HG03108 (cell line): ENCODE measurements around the gene MAG.
"Not testable (repeated sequence)": the region's sequence is repeated elsewhere in the genome, so short reads cannot be mapped to it uniquely, and the experiment has no call there.

ENCODE experiments used
- ATAC-seq: cut with Tn5 transposase; IDR thresholded peaks from one replicate; pipeline ENCODE4 v1.9.1; 2021; ENCODE audit warnings: moderate library complexity; ENCODE audit not compliant: unreplicated experiment

MAG gene

DNA sequence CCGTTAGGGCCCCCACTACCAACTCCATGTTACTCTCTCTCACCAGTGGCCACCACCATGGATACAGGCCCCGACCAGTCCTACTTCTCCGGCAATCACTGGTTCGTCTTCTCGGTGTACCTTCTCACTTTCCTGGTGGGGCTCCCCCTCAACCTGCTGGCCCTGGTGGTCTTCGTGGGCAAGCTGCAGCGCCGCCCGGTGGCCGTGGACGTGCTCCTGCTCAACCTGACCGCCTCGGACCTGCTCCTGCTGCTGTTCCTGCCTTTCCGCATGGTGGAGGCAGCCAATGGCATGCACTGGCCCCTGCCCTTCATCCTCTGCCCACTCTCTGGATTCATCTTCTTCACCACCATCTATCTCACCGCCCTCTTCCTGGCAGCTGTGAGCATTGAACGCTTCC is 66.9 kb downstream of the MAG start:
- ATAC-seq = not testable (repeated sequence)

DNA sequence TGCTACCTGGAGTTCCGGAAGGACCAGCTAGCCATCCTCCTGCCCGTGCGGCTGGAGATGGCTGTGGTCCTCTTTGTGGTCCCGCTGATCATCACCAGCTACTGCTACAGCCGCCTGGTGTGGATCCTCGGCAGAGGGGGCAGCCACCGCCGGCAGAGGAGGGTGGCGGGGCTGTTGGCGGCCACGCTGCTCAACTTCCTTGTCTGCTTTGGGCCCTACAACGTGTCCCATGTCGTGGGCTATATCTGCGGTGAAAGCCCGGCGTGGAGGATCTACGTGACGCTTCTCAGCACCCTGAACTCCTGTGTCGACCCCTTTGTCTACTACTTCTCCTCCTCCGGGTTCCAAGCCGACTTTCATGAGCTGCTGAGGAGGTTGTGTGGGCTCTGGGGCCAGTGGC is 67.4 kb downstream of the MAG start:
- not testable (repeated sequence) for ATAC-seq

DNA sequence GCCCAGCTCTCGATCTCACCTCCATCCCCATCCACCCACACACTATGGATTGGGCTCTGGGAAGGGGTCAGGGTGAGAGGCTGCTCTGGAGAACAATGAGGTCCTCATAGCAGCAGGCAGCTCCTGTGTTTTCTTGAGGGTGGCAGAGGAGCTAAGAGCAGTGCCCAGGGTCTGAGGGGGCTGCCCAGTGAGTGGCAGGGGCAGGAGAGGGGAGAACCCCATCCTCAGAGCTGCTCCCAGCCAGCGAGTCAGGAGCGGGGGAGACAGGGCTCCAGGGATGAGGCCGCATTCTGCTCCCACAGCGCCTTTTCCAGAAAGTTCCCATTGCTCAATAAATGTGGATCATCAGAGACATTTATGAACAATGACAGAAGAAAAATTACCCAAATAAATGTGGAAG is 68.1 kb downstream of the MAG start:
- not testable (repeated sequence) for ATAC-seq

DNA sequence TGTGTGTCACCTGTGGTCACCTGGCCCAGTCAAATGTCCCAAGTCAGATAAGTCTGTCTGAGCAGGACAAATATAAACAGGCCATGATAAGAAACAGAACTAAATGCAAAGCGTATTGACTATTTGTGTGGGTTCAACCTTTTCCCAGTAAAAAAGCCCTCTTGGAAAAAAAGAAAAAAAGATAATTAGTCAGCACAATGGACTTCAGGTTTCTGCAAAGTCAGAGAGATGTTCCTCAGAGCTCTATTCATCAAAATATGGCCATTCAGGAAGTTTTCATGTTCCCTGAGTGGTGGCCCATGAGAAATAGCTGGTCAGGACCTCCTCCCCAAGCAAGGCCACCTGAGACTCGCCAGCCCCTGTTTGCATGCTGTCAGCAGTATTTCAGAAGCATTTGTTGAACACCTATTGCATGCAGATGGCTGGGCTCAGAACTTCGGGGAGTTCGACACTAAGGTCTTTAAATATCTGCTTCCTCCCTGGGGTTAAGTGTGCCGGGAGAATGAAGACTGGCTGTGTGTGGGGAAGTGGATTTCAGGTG is 69.0 kb downstream of the MAG start:
- ATAC-seq = no peak

DNA sequence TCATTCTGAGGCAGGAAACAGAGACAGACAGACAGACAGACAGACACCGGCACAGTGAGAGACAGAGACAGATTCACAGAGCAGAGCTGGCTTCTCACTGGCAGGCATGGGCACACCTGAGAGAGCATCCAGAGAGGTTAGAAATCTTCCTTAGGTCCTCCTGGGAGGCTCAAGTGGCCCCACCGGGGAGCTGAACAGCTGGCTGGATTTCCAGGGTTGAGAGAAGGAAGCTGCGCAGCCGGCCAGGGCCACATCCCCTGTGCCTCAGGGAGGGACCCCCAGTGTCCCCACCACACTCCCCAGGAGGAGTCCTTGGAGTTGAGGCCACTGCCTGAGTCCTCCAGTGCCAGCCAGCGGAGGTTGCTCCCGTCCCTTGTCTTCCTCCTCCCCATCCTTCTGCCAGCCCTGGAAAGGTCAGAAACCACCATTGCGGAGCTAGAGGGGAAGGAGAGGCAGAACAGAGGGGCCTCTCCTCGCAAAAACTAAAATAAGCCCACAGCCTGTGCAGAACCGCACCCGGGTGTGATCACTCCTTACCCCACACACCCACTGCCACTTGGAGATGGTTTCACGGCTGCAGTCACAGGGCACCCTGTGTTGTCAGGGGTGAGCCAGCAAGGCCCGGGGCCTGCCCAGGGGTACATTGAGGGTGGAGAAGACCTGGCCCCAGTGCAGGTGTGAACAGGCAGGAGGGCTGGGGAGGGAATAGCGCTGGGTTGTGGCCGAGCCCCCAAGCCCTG is 70.5 kb downstream of the MAG start:
- no peak for ATAC-seq

DNA sequence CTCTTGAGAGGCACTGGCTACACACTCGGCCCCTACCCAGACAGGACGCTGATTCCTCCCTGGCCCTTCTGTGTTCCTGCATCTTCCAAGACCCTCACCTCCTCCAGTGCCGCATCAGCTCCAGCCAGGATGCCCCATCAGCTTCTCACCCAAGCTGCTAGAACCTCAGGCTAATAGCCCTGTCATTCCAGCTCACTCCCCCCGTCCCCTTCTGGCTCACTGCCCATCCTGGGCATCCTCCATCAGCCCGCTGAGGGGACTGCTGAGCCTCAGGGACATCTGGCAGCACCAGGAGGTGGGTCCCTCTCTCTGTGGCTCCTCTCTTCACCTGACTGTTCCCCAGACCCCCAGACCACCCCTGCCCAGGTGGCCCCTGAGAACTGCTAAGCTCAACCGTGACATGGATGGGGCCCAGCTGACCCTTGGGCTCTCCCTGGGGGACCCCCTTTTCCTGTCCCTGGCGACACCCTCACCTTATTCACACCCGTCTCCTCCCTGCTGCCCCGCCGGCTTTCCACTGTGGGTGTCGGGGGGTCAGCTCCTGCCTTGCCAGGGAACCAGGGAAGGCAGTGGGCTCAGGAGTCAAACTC is 71.1 kb downstream of the MAG start:
- no peak for ATAC-seq
